Neural cell (in vitro differentiated cells): ENCODE measurements around the gene SACM1L. TPM values are rescaled to one million over a fixed set of nuclear protein-coding genes. Genes with fewer than 3 reads are reported as not detected.

Source experiments
- H2AFZ ChIP-seq: fragments of 200-600, 300-800 bp; sonication (generic), shearing (Covaris generic); 2 replicates; pipeline ENCODE4 v1.6.0; 2014; ENCODE audit warnings: low read depth, mild to moderate bottlenecking, antibody characterized with exemption, low read length, moderate library complexity
- H3F3A ChIP-seq: fragments of 200-600 bp; shearing (Covaris generic); 2 replicates; pipeline ENCODE4 v1.6.1; 2016; ENCODE audit warnings: mild to moderate bottlenecking, moderate library complexity, mixed read lengths, antibody characterized with exemption, low read length; ENCODE audit not compliant: insufficient read depth, poor library complexity, severe bottlenecking
- H3K27ac ChIP-seq: fragments of 200-600, 300-800 bp; sonication (generic), shearing (Covaris generic); 2 replicates; pipeline ENCODE4 v1.5.1; 2014; ENCODE audit warnings: mild to moderate bottlenecking, low read length, moderate library complexity
- H3K27me3 ChIP-seq: fragments of 300-800, 200-600 bp; sonication (generic), shearing (Covaris generic); 2 replicates; pipeline ENCODE4 v1.6.0; 2014; ENCODE audit warnings: mild to moderate bottlenecking, low read depth, low read length, moderate library complexity; ENCODE audit not compliant: insufficient read depth
- H3K36me3 ChIP-seq: fragments of 300-800, 200-600 bp; sonication (generic), shearing (Covaris generic); 2 replicates; pipeline ENCODE4 v1.5.1; 2014; ENCODE audit warnings: mild to moderate bottlenecking, antibody characterized with exemption, low read length, moderate library complexity; ENCODE audit not compliant: insufficient read depth
- H3K4me2 ChIP-seq: fragments of 300-800, 200-600 bp; sonication (generic), shearing (Covaris generic); 2 replicates; pipeline ENCODE4 v1.6.0; 2014; ENCODE audit warnings: mild to moderate bottlenecking, low read length
- H3K4me3 ChIP-seq: fragments of 300-800, 200-600 bp; sonication (generic), shearing (Covaris generic); 2 replicates; pipeline ENCODE4 v1.5.1; 2014; ENCODE audit warnings: mild to moderate bottlenecking, low read length, moderate library complexity
- H3K79me2 ChIP-seq: fragments of 200-600 bp; shearing (Covaris generic); replicated peaks from 2 replicates; pipeline ENCODE4 v1.6.0; 2014; ENCODE audit warnings: mild to moderate bottlenecking, low read length, moderate library complexity; ENCODE audit not compliant: insufficient read depth
- H3K9ac ChIP-seq: fragments of 300-800, 200-600 bp; sonication (generic), shearing (Covaris generic); 2 replicates; pipeline ENCODE4 v1.6.1; 2016; ENCODE audit warnings: mild to moderate bottlenecking, low read length, mixed read lengths
- H3K9me2 ChIP-seq: fragments of 200-600 bp; shearing (Covaris generic); 2 replicates; pipeline ENCODE4 v1.6.1; 2016; ENCODE audit warnings: mild to moderate bottlenecking, low read length, mixed read lengths; ENCODE audit not compliant: insufficient read depth
- H3K9me3 ChIP-seq: fragments of 200-600, 300-800 bp; sonication (generic), shearing (Covaris generic); 2 replicates; pipeline ENCODE4 v1.6.1; 2016; ENCODE audit warnings: mild to moderate bottlenecking, mixed run types, low read length, moderate library complexity, mixed read lengths
- H4K20me1 ChIP-seq: fragments of 200-600 bp; shearing (Covaris generic); 2 replicates; pipeline ENCODE4 v1.6.1; 2016; ENCODE audit warnings: mild to moderate bottlenecking, mixed run types; ENCODE audit not compliant: insufficient read depth
- EP300 ChIP-seq: fragments of 450-650 bp; conservative IDR thresholded peaks from 2 replicates; pipeline ENCODE4 v1.6.1; 2014; ENCODE audit warnings: antibody characterized with exemption, mild to moderate bottlenecking, moderate library complexity; ENCODE audit not compliant: poor library complexity, severe bottlenecking
- EZH2 ChIP-seq: fragments of 200-600, 300-800 bp; shearing (Covaris generic), sonication (generic); IDR thresholded peaks from 2 replicates; pipeline ENCODE4 v1.6.1; 2014; ENCODE audit warnings: antibody characterized with exemption, low read length, borderline replicate concordance, mild to moderate bottlenecking; ENCODE audit not compliant: insufficient read depth, poor library complexity, severe bottlenecking
- MXI1 ChIP-seq: fragments of 450-650 bp; conservative IDR thresholded peaks from 2 replicates; pipeline ENCODE4 v1.6.1; 2014; ENCODE audit warnings: antibody characterized with exemption, mild to moderate bottlenecking; ENCODE audit not compliant: poor library complexity, severe bottlenecking
- POLR2AphosphoS5 ChIP-seq: IDR thresholded peaks from 2 replicates; pipeline ENCODE4 v1.6.1; 2012
- SMC3 ChIP-seq: fragments of 450-650 bp; conservative IDR thresholded peaks from 2 replicates; pipeline ENCODE4 v1.6.1; 2014; ENCODE audit warnings: antibody characterized with exemption, mild to moderate bottlenecking, moderate library complexity; ENCODE audit not compliant: poor library complexity
- TAF1 ChIP-seq: IDR thresholded peaks from 2 replicates; pipeline ENCODE4 v1.6.1; 2012; ENCODE audit warnings: low read depth
- polyA plus RNA-seq: library from polyadenylated mRNA; depleted of rRNA; stranded (reverse); fragments of >200 nt; gene quantifications from 2 replicates; pipeline ENCODE4 v1.2.3, GENCODE V29; 2014
- TF ChIP-seq, protein P1 (sequence below): IDR thresholded peaks from 2 replicates; pipeline ENCODE4 v1.6.1; 2012; ENCODE audit warnings: borderline replicate concordance
- TF ChIP-seq, protein P2 (sequence below): fragments of 450-650 bp; IDR thresholded peaks from 2 replicates; pipeline ENCODE4 v1.5.1; 2014; ENCODE audit warnings: antibody characterized with exemption, mild to moderate bottlenecking, moderate library complexity; ENCODE audit not compliant: poor library complexity, severe bottlenecking

Gene SACM1L
- polyA plus RNA-seq, 1 donor from 2014 or later, result 66.2 TPM

DNA sequence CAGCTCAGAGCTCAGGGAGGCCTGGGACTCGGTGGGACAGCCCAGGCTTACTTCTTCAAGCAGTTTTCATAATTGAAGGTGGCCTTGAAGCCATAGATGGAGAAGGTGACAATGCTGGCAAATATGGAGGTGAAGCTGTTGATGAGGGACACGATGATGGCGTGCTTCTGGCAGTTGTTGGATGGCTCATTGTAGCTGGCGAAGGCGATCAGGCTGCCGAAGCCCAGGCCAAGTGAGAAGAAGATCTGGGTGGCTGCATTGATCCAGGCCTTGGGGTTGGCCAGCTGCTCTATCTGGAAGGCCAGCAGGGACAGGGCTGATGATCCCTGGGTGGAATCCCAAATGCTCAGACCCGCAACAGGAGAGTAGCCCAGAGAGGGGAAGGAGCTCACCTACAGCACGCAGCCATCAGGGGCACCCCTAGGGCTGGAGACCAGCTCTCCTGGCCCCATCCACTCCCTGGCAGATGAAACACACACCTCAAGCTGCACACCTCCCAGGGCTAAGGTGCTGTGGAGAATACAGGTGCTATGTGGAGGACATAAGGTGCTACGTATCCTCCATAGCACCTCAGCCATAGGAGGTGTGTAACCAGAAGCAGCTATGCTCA is 82.1 kb downstream of the SACM1L start:
- Histone ChIP-seq H3K27ac (no peak overlapping the region), H3K4me3 (no peak overlapping the region), H3K9me2 (no peaks in the 10 kb centered on the region), H4K20me1 (no peaks in the 10 kb centered on the region), H3K27me3 (no peaks in the 10 kb centered on the region), H3K9me3 (no peaks in the 10 kb centered on the region), H3K79me2 (no peaks in the 10 kb centered on the region), H3F3A (no peaks in the 10 kb centered on the region), H2AFZ (no peak overlapping the region), H3K36me3 (no peaks in the 10 kb centered on the region), H3K9ac (no peak overlapping the region), H3K4me2 (no peak overlapping the region)
- TF ChIP-seq EP300, result no peak
- no peak for TF ChIP-seq MXI1
- TF ChIP-seq, protein P1, sequence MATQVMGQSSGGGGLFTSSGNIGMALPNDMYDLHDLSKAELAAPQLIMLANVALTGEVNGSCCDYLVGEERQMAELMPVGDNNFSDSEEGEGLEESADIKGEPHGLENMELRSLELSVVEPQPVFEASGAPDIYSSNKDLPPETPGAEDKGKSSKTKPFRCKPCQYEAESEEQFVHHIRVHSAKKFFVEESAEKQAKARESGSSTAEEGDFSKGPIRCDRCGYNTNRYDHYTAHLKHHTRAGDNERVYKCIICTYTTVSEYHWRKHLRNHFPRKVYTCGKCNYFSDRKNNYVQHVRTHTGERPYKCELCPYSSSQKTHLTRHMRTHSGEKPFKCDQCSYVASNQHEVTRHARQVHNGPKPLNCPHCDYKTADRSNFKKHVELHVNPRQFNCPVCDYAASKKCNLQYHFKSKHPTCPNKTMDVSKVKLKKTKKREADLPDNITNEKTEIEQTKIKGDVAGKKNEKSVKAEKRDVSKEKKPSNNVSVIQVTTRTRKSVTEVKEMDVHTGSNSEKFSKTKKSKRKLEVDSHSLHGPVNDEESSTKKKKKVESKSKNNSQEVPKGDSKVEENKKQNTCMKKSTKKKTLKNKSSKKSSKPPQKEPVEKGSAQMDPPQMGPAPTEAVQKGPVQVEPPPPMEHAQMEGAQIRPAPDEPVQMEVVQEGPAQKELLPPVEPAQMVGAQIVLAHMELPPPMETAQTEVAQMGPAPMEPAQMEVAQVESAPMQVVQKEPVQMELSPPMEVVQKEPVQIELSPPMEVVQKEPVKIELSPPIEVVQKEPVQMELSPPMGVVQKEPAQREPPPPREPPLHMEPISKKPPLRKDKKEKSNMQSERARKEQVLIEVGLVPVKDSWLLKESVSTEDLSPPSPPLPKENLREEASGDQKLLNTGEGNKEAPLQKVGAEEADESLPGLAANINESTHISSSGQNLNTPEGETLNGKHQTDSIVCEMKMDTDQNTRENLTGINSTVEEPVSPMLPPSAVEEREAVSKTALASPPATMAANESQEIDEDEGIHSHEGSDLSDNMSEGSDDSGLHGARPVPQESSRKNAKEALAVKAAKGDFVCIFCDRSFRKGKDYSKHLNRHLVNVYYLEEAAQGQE, result no peak
- no peak for TF ChIP-seq SMC3
- TF ChIP-seq EZH2, result no peak

DNA sequence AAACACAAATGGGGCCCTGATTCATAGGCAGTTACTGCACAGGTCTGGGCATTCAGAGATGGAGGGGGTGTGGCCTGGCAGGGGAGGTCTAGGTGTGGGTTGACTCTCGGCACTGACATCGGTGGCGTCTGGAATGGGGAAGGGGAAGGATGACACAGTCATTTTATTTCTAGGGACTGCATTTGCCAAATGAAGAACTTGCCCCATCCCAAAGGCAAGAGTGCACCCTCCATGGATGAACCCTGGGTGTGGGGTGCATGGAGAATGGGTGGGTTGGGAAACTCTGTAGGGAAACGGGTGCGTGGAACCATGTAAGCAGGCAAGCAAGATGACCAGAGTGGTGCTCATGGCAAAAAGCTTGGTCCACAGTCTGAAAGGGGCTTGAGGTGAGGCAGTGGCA is 82.6 kb downstream of the SACM1L start:
- TF ChIP-seq MXI1 (no peak), EP300 (no peak), POLR2AphosphoS5 (no peak)
- Histone ChIP-seq H3K9me2 (no peaks in the 10 kb centered on the region), H3K27me3 (no peaks in the 10 kb centered on the region), H3K27ac (no peak overlapping the region), H3K9me3 (no peaks in the 10 kb centered on the region), H4K20me1 (no peaks in the 10 kb centered on the region), H3K79me2 (no peaks in the 10 kb centered on the region), H3F3A (no peaks in the 10 kb centered on the region), H3K4me3 (no peak overlapping the region), H3K4me2 (no peak overlapping the region), H3K36me3 (no peaks in the 10 kb centered on the region), H2AFZ (no peak overlapping the region), H3K9ac (no peak overlapping the region)

DNA sequence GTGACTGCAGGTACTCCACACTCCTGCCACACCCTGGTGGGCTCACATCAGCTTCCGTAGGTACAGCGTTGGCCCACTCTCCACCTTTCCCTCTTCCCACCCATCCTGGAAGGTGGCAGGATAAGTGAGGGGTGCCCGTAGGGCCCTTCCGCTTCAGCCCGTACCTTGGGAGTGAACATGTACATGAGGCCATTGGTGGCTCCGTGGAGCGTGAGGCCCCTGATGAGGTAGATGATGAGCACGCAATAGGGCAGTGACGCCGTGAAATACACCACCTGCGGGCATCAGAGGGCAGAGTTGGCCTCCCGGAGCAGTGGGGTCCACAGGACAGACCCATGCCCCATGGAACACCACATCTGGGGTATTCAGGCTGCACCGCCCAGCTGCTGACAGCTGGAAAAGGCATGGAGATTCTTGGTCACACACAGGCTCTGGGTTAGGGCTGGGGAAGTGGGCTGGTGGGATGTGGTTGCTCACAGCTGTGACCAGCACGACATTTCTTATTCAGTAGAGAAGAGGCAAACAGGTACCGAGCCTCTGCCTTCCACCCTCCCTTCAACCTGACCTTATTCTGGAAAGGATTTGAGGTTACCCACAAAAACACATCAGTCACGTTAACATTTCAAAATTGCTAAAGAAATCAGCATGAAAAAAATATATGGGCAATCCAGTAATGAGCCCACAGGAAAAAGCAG is 83.3 kb downstream of the SACM1L start:
- no peaks in the 10 kb centered on the region for H3K9me3 ChIP-seq
- no peak overlapping the region for H3K4me2 ChIP-seq
- H3F3A ChIP-seq, result no peaks in the 10 kb centered on the region
- no peaks in the 10 kb centered on the region for H3K79me2 ChIP-seq
- H3K27me3 ChIP-seq, result no peaks in the 10 kb centered on the region
- no peaks in the 10 kb centered on the region for H4K20me1 ChIP-seq
- H3K9ac ChIP-seq, result no peak overlapping the region
- H3K36me3 ChIP-seq, result no peaks in the 10 kb centered on the region
- no peaks in the 10 kb centered on the region for H3K9me2 ChIP-seq
- no peak overlapping the region for H3K4me3 ChIP-seq
- no peak overlapping the region for H3K27ac ChIP-seq
- TF ChIP-seq POLR2AphosphoS5 (no peak), TAF1 (no peak), MXI1 (no peak), EZH2 (no peak), EP300 (no peak)
- TF ChIP-seq, protein P2, sequence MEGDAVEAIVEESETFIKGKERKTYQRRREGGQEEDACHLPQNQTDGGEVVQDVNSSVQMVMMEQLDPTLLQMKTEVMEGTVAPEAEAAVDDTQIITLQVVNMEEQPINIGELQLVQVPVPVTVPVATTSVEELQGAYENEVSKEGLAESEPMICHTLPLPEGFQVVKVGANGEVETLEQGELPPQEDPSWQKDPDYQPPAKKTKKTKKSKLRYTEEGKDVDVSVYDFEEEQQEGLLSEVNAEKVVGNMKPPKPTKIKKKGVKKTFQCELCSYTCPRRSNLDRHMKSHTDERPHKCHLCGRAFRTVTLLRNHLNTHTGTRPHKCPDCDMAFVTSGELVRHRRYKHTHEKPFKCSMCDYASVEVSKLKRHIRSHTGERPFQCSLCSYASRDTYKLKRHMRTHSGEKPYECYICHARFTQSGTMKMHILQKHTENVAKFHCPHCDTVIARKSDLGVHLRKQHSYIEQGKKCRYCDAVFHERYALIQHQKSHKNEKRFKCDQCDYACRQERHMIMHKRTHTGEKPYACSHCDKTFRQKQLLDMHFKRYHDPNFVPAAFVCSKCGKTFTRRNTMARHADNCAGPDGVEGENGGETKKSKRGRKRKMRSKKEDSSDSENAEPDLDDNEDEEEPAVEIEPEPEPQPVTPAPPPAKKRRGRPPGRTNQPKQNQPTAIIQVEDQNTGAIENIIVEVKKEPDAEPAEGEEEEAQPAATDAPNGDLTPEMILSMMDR, result no peak
- H2AFZ ChIP-seq, result no peak overlapping the region
